Measurements from ENCODE around the gene NLRP14. TPM values are rescaled to one million over a fixed set of nuclear protein-coding genes. Genes with fewer than 3 reads are reported as not detected.

Gene NLRP14
- total RNA-seq, 2 experiments from 2014 or later = 0.05 TPM; not detected in 1

- H3K36me3 Mint-ChIP-seq = no peaks in the 10 kb centered on the region
- no peak for DNase-seq
- H3K27me3 Mint-ChIP-seq = peaks cover 35% of the 10 kb centered on the region
- H3K9me3 Mint-ChIP-seq (ENCODE audit: low read depth) = no peaks in the 10 kb centered on the region
- no peak for ATAC-seq
- CTCF ChIA-PET = no interaction called here
- H3K27ac Mint-ChIP-seq = no peak overlapping the region
- H3K4me3 Mint-ChIP-seq = no peak overlapping the region
- H3K4me1 Mint-ChIP-seq = peaks cover 3% of the 10 kb centered on the region
Observed at GRCh38 chr11:7021318-7021717, 1.0 kb downstream of the NLRP14 start.

GRCh38 chr11:7028141-7028540 is 7.9 kb downstream of the NLRP14 start:
- CTCF ChIA-PET = no interaction called here
- no peak overlapping the region for H3K27ac Mint-ChIP-seq
- H3K9me3 Mint-ChIP-seq (ENCODE audit: low read depth) = no peaks in the 10 kb centered on the region

GRCh38 chr11:7030836-7031235 is 10.6 kb downstream of the NLRP14 start:
- Mint-ChIP-seq H3K36me3 (no peaks in the 10 kb centered on the region), H3K4me1 (no peaks in the 10 kb centered on the region), H3K27me3 (no peaks in the 10 kb centered on the region), H3K27ac (no peak overlapping the region), H3K9me3 (ENCODE audit: low read depth) (no peaks in the 10 kb centered on the region), H3K4me3 (no peak overlapping the region)
- ATAC-seq (no peak), DNase-seq (no peak)
- CTCF ChIA-PET = no interaction called here

More at GRCh38 chr11:7028141-7028540, 7.9 kb downstream of the NLRP14 start:
- ATAC-seq = no peak
- Mint-ChIP-seq H3K36me3 (no peaks in the 10 kb centered on the region), H3K4me1 (no peaks in the 10 kb centered on the region), H3K4me3 (no peak overlapping the region), H3K27me3 (peaks cover 2% of the 10 kb centered on the region)
- no peak for DNase-seq

GRCh38 chr11:7031471-7031871 is 11.2 kb downstream of the NLRP14 start:
- Mint-ChIP-seq H3K4me1 (no peaks in the 10 kb centered on the region), H3K9me3 (ENCODE audit: low read depth) (no peaks in the 10 kb centered on the region), H3K36me3 (no peaks in the 10 kb centered on the region), H3K4me3 (no peak overlapping the region), H3K27ac (no peak overlapping the region), H3K27me3 (no peaks in the 10 kb centered on the region)
- no peak for ATAC-seq
- DNase-seq = no peak
- CTCF ChIA-PET = no interaction called here

- H3K27me3 Mint-ChIP-seq = no peaks in the 10 kb centered on the region
- H3K9me3 Mint-ChIP-seq (ENCODE audit: low read depth) = no peaks in the 10 kb centered on the region
- no peak for DNase-seq
- H3K27ac Mint-ChIP-seq = no peak overlapping the region
- no peaks in the 10 kb centered on the region for H3K36me3 Mint-ChIP-seq
- CTCF ChIA-PET = no interaction called here
- H3K4me3 Mint-ChIP-seq = no peak overlapping the region
- H3K4me1 Mint-ChIP-seq = no peaks in the 10 kb centered on the region
- ATAC-seq = no peak
Observed at GRCh38 chr11:7032692-7033091, 12.4 kb downstream of the NLRP14 start.

- Mint-ChIP-seq H3K9me3 (ENCODE audit: low read depth) (no peaks in the 10 kb centered on the region), H3K4me3 (no peak overlapping the region), H3K4me1 (no peaks in the 10 kb centered on the region), H3K27me3 (no peaks in the 10 kb centered on the region), H3K36me3 (no peaks in the 10 kb centered on the region), H3K27ac (no peak overlapping the region)
- DNase-seq (no peak), ATAC-seq (no peak)
- CTCF ChIA-PET = no interaction called here
Observed at GRCh38 chr11:7034019-7034418, 13.7 kb downstream of the NLRP14 start.

GRCh38 chr11:7046474-7047175 is 26.3 kb downstream of the NLRP14 start:
- no peak for DNase-seq
- H3K4me1 Mint-ChIP-seq = no peaks in the 10 kb centered on the region
- ATAC-seq = no peak
- no peaks in the 10 kb centered on the region for H3K36me3 Mint-ChIP-seq
- H3K4me3 Mint-ChIP-seq = no peak overlapping the region
- CTCF ChIA-PET = no interaction called here
- H3K9me3 Mint-ChIP-seq (ENCODE audit: low read depth) = no peaks in the 10 kb centered on the region
- no peaks in the 10 kb centered on the region for H3K27me3 Mint-ChIP-seq
- H3K27ac Mint-ChIP-seq = no peak overlapping the region

GRCh38 chr11:7050191-7050590 is 29.9 kb downstream of the NLRP14 start:
- ATAC-seq (no peak), DNase-seq (no peak)
- Mint-ChIP-seq H3K4me3 (no peak overlapping the region), H3K36me3 (no peaks in the 10 kb centered on the region), H3K9me3 (ENCODE audit: low read depth) (no peaks in the 10 kb centered on the region), H3K27ac (no peak overlapping the region), H3K27me3 (peaks cover 2% of the 10 kb centered on the region), H3K4me1 (no peaks in the 10 kb centered on the region)
- CTCF ChIA-PET = no interaction called here

- Mint-ChIP-seq H3K4me3 (no peak overlapping the region), H3K9me3 (ENCODE audit: low read depth) (no peaks in the 10 kb centered on the region)
- ATAC-seq = no peak
Observed at GRCh38 chr11:7056828-7057513, 36.7 kb downstream of the NLRP14 start.

GRCh38 chr11:7057641-7058040 is 37.4 kb downstream of the NLRP14 start:
- no peak for ATAC-seq
- H3K27me3 Mint-ChIP-seq = peaks cover 2% of the 10 kb centered on the region
- no peak overlapping the region for H3K4me3 Mint-ChIP-seq
- no peak overlapping the region for H3K27ac Mint-ChIP-seq
- CTCF ChIA-PET = no interaction called here
- DNase-seq = no peak
- H3K36me3 Mint-ChIP-seq = no peaks in the 10 kb centered on the region
- no peaks in the 10 kb centered on the region for H3K9me3 Mint-ChIP-seq (ENCODE audit: low read depth)
- no peaks in the 10 kb centered on the region for H3K4me1 Mint-ChIP-seq

More at GRCh38 chr11:7056828-7057513, 36.7 kb downstream of the NLRP14 start:
- no peak overlapping the region for H3K27ac Mint-ChIP-seq
- CTCF ChIA-PET = no interaction called here
- H3K4me1 Mint-ChIP-seq = no peaks in the 10 kb centered on the region
- DNase-seq = no peak
- peaks cover 2% of the 10 kb centered on the region for H3K27me3 Mint-ChIP-seq
- H3K36me3 Mint-ChIP-seq = no peaks in the 10 kb centered on the region

GRCh38 chr11:7060868-7061267 is 40.6 kb downstream of the NLRP14 start:
- H3K4me3 Mint-ChIP-seq = no peak overlapping the region
- CTCF ChIA-PET = no interaction called here

GRCh38 chr11:7062534-7062933 is 42.3 kb downstream of the NLRP14 start:
- DNase-seq = no peak
- H3K27me3 Mint-ChIP-seq = peaks cover 4% of the 10 kb centered on the region
- no peaks in the 10 kb centered on the region for H3K4me1 Mint-ChIP-seq
- H3K36me3 Mint-ChIP-seq = no peaks in the 10 kb centered on the region
- no peak overlapping the region for H3K27ac Mint-ChIP-seq
- ATAC-seq = no peak
- CTCF ChIA-PET = no interaction called here
- no peaks in the 10 kb centered on the region for H3K9me3 Mint-ChIP-seq (ENCODE audit: low read depth)
- no peak overlapping the region for H3K4me3 Mint-ChIP-seq

More at GRCh38 chr11:7060868-7061267, 40.6 kb downstream of the NLRP14 start:
- Mint-ChIP-seq H3K36me3 (no peaks in the 10 kb centered on the region), H3K27me3 (no peaks in the 10 kb centered on the region), H3K4me1 (no peaks in the 10 kb centered on the region), H3K9me3 (ENCODE audit: low read depth) (no peaks in the 10 kb centered on the region), H3K27ac (no peak overlapping the region)
- ATAC-seq (no peak), DNase-seq (no peak)

GRCh38 chr11:7072401-7073028 is 52.2 kb downstream of the NLRP14 start:
- ATAC-seq = no peak
- DNase-seq = no peak
- Mint-ChIP-seq H3K27me3 (peaks cover 1% of the 10 kb centered on the region), H3K27ac (no peak overlapping the region), H3K4me1 (no peaks in the 10 kb centered on the region), H3K36me3 (no peaks in the 10 kb centered on the region), H3K4me3 (no peak overlapping the region), H3K9me3 (ENCODE audit: low read depth) (no peaks in the 10 kb centered on the region)
- CTCF ChIA-PET = no interaction called here

- no peaks in the 10 kb centered on the region for H3K36me3 Mint-ChIP-seq
- H3K27me3 Mint-ChIP-seq = no peaks in the 10 kb centered on the region
- H3K9me3 Mint-ChIP-seq (ENCODE audit: low read depth) = no peaks in the 10 kb centered on the region
- no peak overlapping the region for H3K4me3 Mint-ChIP-seq
- no peak overlapping the region for H3K27ac Mint-ChIP-seq
- CTCF ChIA-PET = no interaction called here
- DNase-seq (no peak), ATAC-seq (no peak)
- no peaks in the 10 kb centered on the region for H3K4me1 Mint-ChIP-seq
Observed at GRCh38 chr11:7077101-7077500, 56.8 kb downstream of the NLRP14 start.

Measured in activated CD8-positive, alpha-beta memory T cell treated with anti-CD3 and anti-CD28 coated beads, Interleukin-2, amount 10 ng/mL, durations not matched to agents 7 days and 5 days (primary cell).